GF-D8 (cell line): ENCODE measurements around the gene SUMO4.

Experiments
- DNase-seq: peaks from one replicate; lab custom pipeline; 2025; lab: John Stamatoyannopoulos, UW

SUMO4 gene

DNA sequence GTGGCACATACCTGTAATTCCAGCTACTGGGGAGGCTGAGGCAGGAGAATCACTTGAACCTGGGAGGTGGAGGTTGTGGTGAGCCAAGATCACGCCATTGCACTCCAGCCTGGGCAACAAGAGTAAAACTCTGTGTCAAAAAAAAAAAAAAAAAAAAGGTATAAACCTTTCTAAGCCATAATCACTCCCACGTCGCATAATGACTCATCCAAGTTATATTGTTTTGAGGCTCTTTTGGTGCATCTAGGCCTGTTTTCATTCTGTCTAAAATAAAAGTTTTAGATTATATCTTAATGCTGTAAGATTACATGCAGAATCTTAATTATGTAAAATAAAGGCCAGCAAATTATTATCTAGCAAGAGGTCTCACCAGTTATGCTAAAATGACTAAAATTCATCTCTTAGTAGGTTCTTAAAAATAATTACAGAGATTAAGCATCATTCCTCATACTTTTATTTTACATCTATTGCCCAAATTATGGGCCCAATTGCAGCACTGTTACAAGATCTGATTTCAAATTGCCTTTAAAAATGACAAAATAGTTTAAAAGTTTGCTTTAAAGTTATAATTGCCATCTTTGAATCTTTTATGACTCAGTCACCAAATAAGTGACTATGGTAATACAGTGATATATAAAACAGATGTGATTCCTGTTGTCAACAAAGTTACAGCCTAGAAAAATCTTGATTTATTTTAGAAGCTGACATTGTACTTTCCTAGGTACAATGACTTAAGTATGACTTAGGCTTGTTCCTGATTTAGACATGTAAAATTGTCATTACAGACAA is 10.4 kb upstream of the SUMO4 start:
- DNase-seq: no peak

DNA sequence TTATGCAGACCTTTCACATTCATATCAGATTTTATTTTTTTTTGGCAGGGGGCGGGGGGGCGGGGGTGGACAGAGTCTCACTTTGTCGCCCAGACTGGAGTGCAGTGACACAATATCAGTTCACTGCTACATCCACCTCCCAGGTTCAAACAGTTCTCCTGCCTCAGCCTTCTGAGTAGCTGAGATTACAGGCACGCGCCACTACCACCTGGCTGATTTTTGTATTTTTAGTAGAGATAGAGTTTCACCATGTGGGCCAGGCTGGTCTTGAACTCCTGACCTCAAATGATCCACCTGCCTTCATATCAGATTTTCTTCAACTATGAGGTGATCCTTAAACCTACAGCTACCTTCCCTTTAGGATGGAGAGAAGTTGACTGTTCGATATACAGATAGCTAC is 8.0 kb upstream of the SUMO4 start:
- DNase-seq: no peak

DNA sequence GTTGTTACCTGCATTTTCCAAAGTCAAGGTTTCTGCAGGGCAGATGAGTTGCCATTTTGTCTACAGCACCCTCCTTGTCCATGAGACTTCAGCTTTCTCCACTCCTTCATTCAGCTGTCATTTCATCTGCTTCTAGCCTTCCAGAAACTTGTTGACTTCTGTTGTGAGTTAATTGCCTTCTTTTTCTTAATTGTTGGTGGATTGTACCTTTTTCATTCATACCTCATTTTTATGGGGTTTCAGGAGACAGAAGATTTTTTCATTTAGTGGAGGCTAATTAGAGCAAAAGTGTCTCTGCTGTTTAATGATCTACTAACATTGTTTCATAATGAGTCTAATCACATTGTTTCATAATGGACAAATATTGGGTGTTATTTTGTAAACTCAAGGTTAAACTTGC is 7.5 kb upstream of the SUMO4 start:
- DNase-seq: no peak

DNA sequence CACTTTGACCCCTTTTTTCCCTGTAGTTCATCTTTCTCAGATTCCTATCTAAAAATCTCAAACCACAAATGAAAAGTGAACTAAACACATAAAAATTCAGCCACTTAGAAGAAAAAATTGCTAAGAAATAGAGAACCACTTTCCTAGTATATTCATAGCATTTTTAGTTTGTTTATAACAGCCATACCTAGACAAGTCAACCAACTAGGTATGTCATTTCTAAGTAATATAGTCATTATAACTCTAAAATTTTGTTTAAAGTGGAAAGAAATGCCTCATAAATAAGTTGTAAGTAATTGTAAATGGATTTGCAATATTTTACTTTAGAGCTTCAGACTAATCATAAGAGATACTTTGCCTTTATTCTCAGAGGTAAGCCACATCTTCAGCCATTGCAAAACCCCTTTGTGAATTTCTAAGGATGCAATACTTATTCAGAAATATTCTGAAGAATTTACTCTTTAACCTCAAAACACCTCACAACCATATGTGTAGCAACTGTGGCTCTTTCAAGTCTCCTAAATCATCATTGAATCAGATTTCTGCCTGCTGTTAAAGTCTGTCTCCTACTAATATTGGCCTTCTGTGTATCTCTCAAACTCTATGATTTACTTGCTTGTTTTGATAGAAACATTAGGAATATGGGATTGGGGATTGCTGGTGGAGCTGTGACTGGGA is 6.9 kb upstream of the SUMO4 start:
- no peak for DNase-seq

DNA sequence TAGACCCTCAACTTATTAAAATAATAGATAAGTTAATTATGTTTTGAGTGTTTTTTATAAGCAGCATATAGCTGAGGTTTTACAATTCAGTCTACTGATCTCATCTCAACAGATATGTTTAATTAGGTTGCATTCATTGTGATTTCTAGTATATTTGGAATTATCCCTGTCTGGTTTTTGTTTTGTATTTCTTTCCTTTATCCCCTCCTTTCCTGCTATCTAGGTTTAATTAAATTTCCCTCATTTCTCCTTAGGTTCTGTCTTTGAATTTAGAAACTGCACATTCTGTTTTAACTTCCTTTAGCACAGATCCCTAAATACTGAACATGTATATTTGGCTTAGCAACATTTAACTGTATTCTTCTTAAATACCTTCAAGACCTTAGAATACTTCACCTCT is 4.9 kb upstream of the SUMO4 start:
- no peak for DNase-seq

DNA sequence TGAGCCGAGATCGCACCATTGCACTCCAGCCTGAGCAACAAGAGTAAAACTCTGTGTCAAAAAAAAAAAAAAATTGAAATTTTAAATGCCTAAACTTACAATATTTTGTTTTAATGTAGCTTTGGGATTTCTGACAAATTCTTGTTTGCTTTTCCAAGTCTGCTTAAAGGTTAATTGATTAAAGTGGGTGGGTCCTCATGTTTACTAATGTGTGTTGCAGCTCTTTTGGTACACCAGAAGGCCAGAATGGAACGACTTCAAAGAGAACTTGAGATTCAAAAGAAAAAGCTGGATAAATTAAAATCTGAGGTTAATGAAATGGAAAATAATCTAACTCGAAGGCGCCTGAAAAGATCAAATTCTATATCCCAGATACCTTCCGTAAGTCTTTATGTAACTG is 2.7 kb upstream of the SUMO4 start:
- DNase-seq: no peak

DNA sequence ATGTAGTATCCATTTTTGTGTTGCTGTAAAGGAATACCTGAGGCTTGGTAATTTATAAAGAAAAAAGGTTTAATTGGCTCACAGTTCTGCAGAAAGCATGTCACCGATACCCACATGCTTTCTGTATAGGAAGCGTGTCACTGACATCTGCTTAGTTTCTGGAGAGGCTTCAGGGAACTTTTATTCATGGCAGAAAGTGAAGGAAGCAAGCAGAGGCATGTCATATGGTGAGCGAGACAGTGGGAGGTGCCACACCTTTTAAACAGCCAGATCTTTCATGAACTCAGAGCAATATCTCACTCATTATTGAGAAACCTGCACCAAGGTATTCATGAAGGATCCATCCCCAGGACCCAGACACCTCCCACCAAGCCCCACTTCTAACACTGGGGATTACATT is 3.5 kb downstream of the SUMO4 start:
- DNase-seq: no peak

DNA sequence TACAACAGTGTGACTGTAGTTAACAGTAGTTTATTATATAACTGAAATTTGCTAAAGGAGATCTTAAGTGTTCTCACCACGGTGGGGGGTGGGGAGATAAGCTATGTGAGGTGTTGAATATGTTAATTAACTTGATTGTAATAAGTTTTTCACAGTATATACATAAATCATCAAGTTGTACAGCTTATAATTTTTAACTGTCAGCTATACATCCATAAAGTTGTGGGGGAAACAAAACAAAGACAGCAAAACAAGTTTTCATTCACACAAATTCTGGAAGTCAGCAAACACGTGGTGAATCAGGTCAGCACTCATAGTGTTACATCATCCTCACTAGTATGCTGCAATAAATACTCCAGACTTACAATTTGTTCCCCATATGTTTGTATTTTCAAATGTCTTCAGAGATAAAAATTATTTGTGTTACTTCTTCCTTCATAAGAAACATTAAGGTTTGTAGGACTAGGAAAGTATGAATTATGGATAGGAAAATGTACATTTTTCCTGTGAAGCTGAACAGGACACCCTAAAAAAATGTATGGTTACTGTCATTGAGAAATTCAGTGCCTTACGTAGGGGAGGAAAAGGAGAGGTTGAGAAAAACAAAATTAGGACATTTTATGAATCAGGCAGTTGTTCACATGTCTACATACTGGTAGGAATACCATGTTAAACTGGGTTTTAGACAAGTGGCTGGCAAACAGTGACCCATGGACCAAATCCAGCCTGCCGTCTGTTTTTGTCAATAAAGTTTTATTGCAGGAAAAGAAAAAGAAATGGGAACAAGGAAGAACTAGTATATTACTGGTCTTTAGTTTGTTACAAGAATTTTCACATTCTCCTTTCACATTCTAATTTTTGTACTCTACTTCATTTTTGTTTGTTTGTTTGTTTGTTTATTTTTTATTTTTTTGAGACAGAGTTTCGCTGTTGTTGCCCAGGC is 6.0 kb downstream of the SUMO4 start:
- peak; percentile 23 for DNase-seq

DNA sequence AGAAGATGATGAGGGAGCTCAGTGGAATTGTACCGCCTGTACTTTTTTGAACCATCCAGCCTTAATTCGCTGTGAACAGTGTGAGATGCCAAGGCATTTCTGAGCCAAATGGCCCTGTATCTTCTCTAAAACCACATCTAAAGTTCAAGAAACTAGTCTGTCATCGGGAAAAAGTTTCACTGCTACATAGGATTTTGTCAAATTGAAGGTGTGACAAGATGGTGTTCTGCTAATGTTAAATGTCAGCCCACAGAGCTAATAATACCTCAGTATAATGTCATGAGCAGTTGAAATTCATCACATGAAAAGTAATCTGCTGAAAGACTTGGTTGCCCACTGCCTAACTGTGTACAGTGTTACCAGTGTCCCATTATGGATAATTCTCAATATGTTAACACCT is 9.6 kb downstream of the SUMO4 start:
- no peak for DNase-seq

DNA sequence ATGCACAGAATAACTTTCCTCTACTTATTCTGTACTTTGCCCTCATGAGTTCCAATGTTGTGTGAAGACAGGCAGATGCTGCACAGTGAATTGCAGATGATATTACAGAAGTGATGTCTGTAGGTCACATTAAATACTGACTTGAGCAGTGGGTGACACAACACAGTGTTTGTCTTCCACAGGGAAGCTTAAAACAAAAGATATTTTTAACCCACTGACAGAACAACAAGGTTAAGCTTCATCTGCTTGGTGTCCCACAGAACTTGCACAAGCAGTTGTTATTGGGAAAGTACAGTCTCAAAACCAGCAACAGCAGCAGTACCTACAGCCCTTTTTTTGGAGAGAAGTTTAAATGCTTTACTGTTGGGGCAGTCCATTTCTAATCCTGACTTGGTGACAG is 10.5 kb downstream of the SUMO4 start:
- no peak for DNase-seq

DNA sequence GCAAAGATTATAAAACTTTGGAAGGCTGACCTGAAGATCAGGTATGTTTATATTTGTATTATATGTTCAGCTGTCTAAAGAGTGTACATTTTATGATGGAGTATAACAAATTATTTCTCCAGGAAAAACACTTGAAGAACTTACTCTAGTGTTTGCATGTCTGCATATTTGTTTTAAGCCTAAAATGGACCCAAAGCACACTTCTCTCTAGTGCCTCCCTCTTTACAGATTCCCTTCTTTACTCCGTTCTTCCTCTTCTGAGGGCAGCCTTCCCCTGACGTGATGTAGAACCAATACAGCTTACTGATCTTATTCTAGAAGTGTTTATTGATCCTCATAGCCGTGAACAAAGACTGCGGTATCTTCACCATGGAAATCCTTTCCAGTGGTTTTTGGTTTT is 13.9 kb downstream of the SUMO4 start:
- no peak for DNase-seq

DNA sequence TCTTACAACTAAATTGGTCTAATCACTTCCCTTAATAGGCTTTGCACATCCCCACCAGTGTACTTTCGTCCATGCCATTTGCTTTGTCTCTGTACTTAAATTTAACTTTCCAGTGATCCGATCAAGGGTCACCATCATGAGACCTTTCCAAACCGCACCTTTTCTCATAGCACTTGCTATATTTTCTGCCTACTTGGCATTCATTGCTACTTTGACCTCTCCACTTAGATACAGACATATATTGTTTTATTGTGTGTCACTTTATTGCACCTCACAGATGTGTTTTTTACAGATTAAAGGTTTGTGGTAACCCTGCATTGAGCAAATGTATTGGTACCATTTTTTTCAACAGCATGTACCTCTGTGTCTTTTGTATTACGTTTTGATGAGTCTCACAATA is 14.8 kb downstream of the SUMO4 start:
- DNase-seq: no peak

DNA sequence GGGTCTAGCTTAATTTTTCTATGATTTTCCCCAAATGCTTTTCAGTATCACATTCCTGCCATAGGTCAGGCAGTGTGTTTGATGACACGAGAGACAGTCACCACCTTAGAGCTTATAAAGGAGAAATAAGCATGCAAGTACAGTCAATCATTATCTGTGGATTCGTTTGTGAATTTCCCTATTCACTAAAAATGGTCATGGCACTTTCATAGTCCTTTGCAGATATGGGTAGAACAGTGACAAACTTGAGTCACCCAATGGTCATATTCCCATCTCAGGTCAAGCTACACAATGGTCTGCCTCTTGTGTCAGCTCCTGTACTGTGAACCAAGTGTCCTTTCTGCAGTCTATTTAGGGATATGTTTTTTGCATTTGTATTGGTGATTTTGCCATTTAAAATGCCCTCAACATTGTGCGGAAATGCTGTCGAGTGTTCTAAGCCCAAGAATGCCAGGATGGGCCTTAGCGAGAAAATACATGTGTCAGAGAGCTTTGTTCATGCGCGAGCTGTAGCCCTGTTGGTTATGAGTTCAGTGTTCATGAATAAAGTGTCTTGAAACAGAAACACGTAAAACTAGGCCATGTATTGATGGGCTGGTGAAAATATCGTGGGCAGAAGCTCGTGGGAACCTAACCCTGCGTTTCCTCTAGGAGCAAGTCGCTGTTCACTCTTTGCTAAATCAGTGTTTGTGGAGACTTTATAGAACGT is 19.8 kb downstream of the SUMO4 start:
- no peak for DNase-seq

DNA sequence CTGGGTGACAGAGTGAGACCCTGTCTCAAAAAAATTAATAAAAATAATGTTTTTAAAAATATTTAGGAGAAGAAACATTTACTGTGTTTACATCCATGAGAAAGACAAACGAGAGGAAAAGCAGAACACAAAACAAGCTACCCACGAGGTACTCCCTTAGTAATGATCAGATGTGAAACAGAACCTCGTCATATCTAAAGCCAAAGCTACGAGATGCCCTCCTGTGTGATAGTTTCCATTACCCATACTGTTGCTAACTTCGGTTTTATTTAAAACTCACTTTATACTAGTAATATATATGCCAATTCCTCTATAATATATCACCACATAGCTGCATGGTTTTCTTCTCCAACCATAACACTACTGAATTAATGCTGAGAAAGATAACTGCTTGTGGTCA is 21.1 kb downstream of the SUMO4 start:
- no peak for DNase-seq

DNA sequence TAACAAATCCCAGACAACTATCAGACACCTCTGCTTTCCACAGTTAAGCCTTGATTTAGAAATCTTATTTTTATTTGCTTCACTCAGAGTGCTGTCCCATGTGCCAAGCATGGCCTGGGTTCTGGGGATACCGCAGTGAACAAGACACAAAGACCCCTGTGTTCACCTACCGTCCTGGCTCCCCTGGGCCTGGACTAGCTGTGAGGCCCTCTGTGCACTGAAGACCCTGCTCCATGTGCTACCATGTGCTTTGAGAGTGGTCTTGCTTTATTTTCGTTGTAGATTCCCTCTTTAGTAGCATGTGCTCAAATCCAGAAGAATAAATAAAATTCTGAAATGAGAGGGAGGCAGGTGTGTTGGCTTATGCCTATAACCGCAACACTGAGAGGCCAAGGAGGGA is 22.5 kb downstream of the SUMO4 start:
- DNase-seq: no peak

DNA sequence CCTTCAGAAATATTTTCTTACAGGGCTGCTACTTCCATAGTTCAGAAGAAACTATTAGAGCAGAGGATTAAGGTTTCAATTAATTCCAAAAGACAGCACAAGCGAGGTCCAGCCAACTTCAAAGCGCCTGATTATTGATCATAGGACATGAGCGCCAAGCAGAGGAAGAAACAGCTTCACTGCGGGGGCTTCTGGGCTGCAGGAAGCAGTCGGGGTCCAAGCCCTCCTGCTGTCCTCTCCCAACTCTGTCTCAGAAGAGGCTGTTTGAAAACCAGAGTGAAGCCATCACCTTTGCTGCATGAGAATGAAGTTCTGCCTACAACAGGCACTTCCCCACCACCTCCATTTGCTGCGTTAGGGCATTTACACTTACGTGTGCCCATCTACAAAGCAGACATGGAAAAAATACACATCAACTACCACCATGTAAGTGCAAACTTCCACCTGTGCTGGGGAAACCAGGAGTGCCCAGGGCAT is 23.9 kb downstream of the SUMO4 start:
- DNase-seq: no peak

DNA sequence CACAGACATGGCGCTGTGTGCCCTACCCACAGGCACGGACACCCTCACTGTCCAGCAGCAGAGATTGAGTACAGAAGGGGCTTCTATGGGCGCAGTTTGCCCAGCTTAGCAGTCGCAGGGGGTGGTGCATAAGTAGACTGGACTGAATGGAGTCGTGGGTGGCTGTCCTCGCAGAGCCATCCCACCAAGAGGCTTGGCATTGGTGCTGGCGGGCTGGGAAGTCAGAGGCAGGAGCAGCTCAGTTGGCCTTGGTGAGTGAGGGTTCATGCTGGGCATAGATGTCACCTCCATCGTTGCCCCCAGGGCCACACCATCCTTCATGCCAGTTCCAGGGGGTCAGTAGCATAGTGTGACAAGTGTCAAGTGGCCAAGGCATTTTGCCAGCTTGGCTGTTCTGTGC is 25.2 kb downstream of the SUMO4 start:
- no peak for DNase-seq

DNA sequence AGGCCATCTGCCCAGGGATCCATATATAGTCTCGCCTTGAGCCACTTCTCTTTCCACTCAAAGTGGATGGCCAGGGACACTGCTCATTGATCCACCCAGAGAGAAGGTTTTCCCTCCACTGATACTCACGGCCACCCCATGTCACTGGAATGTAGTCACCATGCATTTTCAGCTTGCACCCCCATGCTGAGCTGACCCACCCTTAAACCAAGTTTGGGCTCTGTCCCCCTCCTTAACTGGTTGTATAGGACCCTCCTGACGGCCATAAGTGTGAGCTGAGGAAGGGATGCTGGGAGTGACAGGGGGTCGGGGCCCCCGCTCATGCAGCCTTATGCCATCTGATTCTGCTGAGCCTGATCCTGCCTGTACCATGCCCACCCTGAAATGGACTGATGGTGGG is 25.7 kb downstream of the SUMO4 start:
- DNase-seq: no peak

DNA sequence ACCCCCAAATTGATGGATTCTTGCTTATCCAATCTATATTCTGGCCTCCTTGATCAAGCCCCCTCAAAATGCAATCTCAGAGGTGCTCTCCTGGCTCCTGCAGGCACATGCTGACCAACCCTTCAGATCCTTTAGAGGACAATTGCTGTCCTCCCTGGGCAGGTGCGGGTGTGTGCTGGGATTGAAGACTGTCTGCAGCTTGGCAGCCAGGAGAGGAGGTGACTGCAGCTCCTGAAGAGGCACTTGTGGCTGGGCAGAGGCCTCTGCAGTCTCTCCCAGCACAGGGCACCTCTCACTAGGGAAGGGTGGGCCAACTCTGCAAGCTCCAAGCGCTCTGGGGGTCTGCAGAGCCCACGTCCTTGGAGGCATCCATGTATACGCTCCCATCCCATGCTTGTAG is 28.5 kb downstream of the SUMO4 start:
- no peak for DNase-seq

DNA sequence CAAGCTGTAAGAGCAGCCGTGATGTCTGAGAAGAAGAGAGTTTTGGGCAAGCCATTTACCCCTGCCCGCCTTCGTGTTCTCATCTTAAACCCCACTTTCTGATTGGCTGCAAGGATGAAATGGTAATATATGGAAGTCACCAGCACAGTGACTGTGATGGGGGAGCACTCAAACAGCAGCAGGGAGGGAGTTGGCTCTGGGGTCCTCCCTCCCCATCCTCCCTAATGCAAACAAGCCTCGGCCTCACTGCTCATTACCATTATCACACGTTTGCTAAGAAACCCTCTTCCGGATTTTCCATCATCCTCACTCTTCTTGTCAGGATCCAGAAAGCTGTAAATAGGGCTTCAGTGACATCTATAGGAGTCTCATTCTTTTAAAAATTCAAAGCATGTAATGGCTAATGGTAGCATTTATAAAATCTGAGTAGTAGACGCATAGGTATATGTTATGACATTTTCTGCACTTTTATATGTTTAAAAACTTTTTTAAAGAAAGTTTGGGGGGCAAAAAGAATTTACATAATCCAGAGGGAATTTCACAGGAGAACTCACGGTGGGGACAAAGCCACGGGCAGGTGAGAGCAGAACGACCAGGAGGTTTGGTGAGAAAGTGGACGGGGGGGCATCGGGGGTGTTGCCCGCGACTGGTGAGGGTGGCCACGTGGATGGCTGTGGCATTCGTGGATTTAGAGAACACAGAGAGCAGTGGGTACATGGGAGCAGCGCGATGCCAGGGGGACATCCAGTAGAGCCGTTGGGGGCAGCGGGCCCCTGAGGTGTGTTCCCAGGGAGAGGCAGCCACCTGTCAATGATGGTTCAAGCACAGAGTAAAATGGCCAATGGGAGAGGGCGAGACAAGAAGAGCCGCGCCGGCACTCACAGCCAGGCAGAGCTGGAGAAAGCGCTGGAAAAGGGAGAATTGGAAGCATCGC is 29.6 kb downstream of the SUMO4 start:
- DNase-seq: no peak
